HG03575 (cell line): ENCODE results near the gene TPGS1.

Experiments used
- ATAC-seq: cut with Tn5 transposase; IDR thresholded peaks from one replicate; pipeline ENCODE4 v1.9.1; 2021; ENCODE audit not compliant: unreplicated experiment, insufficient number of reproducible peaks, low FRiP score; ENCODE audit errors: extremely low read depth

The TPGS1 gene

GRCh38 chr19:493391-494170 lies 13.7 kb upstream of the TPGS1 start:
- no peak for ATAC-seq

DNA sequence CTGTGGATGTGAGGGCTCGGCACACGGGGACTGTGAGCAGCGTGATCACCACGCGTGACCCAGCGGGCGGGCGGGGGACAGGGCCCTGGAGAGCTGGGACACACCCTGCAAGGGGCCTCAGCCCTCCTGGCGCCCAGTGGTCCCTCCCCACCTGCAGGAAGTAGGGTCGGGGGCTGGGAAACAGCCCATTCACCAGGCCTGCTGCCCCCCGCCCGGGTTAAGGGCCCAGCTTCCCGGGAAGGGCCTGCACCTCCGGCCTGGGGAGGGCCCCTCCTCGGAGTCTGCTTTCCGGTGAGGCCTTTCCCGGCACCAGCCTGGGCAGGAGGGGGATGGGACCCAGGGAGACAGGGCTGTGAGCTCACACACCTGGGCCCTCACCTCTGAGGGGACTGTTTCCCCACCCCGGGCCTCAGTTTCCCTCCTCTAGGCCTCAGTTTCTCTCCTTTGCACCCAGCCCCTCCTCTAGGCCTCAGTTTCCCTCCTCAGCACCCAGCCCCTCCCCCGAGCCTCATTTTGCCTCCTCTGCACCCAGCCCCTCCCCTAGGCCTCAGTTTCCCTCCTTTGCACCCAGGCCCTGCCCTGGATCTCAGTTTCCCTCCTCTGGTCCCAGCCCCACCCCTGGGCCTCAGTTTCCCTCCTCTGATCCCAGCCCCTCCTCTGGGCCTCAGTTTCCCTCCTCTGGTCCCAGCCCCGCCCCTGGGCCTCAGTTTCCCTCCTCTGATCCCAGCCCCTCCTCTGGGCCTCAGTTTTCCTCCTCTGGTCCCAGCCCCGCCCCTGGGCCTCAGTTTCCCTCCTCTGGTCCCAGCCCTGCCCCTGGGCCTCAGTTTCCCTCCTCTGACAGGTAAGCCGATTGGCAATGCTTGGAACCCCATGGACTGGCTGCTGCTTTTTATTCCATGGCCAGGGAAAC lies 12.9 kb upstream of the TPGS1 start:
- ATAC-seq = no peak

GRCh38 chr19:495081-495401 lies 12.3 kb upstream of the TPGS1 start:
- ATAC-seq = no peak

GRCh38 chr19:495402-496111 lies 11.7 kb upstream of the TPGS1 start:
- ATAC-seq = no peak

GRCh38 chr19:496112-496665 lies 11.1 kb upstream of the TPGS1 start, which contains the start of gene MADCAM1:
Gene MADCAM1, plus strand, starts transcription at chr19:496486. Its CDS starts 14 bp downstream, at chr19:496500.
- no peak for ATAC-seq

GRCh38 chr19:496986-497385 lies 10.3 kb upstream of the TPGS1 start:
- ATAC-seq = no peak

DNA sequence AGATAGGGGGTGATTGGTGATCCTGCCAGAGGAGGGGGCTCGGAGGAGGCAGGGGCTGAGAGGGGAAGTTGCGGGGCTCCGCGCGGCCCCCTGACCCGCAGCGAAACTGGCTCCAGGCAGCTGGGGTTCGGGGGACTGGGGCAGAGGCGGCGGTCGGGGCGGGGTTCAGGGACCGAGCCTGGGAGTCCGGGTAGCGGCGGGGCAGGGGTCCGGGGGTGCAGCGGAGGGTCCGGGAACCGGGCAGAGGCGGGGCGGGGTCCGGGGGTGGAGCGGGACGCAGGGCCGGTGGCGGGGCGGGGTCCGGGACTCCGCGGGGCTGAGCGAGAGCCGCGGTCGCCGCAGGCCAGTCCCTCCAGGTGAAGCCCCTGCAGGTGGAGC lies 9.8 kb upstream of the TPGS1 start:
- no peak for ATAC-seq

DNA sequence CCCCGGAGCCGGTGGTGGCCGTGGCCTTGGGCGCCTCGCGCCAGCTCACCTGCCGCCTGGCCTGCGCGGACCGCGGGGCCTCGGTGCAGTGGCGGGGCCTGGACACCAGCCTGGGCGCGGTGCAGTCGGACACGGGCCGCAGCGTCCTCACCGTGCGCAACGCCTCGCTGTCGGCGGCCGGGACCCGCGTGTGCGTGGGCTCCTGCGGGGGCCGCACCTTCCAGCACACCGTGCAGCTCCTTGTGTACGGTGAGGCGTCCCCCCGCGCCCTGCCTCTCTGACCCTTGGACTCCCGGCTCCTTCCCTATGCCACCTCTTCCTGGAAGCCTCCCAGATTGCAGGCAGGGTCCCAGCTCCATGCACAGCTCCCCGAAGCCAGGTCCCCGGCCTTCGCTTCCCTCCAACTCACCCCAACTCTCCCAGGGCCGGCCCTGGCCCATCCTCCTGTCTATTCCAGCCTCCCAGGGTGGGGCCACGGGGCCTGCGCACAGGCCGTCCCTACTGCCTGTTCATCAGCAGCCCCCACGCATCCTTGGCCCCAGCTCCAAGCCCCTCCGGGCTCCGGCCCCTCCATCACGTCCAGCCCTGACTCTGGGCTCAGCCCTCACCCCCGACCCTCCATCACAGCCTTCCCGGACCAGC lies 9.3 kb upstream of the TPGS1 start:
- ATAC-seq = no peak

- ATAC-seq = no peak
These were observed 8.8 kb upstream of the TPGS1 start for GRCh38 chr19:498511-498891.

GRCh38 chr19:498977-499623 lies 8.2 kb upstream of the TPGS1 start:
- no peak for ATAC-seq

GRCh38 chr19:501646-502045 lies 5.7 kb upstream of the TPGS1 start:
- ATAC-seq = no peak

- ATAC-seq = no peak
These were observed 2.7 kb upstream of the TPGS1 start for GRCh38 chr19:504616-505015.

GRCh38 chr19:506404-507285 lies 652 bp upstream of the TPGS1 start:
- ATAC-seq = peak; percentile 35

GRCh38 chr19:508204-509150 lies 1.2 kb downstream of the TPGS1 start:
- no peak for ATAC-seq

DNA sequence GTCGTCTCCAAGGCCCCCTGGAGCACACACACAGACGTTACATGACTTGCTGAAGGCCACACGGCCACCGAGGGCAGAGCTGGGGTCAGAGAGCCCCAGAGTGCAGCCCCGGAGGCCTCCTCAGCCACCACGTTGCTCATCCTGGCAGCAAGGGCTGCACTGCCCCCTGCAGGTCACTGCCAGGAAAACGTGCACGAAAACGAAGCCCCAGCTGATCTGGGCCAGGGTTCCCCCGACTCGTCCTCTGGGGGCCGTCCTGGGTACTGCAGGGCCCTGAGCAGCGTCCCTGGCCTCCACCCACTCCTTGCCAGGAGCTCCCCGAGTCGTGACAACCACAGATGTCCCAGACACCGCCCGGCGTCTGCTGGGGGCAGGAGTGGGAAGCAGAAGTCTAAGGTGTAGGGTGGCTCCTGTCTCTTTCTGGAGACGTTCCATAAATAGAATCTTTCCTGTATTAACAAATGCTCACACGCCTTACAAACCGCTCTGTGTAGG lies 3.4 kb downstream of the TPGS1 start:
- ATAC-seq = no peak

DNA sequence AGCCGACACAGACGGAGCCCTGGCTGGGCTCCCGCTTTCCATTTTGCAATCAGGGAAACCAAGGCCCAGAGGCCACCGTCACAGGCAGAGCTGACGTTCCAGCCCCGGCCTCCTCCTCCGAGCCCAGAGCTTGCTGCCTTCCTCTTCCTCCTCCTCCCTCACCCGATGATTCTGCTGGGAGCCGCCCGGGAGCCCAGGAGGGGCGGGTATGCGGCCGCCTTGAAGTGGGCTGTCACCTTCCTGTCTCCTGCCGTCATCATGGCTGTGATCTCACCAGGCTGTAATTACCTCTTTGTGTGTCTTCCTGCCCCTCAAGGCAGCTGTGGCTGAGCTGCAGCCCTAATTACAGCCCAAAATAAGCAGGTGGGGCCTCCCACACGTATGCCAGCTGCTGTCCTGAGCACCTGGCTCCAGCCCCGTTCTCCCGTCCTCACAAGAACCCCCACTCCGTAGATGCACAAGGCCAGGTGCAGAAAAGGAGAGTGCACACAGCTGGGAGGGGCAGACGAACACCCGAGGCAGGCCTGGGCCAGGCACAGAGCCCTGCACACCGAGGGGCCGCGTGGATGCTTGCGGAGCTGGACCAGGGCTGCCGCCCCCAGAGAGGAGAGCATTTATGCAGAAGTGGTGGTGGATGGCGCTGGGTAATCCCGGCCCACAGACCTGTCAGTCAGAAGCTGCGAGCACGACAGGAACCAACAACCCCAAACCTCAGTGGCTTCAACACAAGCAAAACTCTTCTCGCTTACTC lies 4.0 kb downstream of the TPGS1 start:
- ATAC-seq = no peak
